Measurements from ENCODE around the gene CHSY1. TPM values are rescaled to one million over a fixed set of nuclear protein-coding genes. Genes with fewer than 3 reads are reported as not detected.

CHSY1 gene
- total and polyA plus RNA-seq, 2 donors (not counting 1 experiment from before 2014, with no cell fraction given), result 4.7 to 20.3 TPM

GRCh38 chr15:101190092-101190595 is 61.7 kb downstream of the CHSY1 start:
- H3K4me2 ChIP-seq (replicated peaks; ENCODE audit: low read depth, low read length, poor library complexity, severe bottlenecking), result no peak overlapping the region
- peaks cover 69% of the 10 kb centered on the region for H4K20me1 ChIP-seq (ENCODE audit: control insufficient read depth, insufficient read depth, low read length, poor library complexity, severe bottlenecking)
- Mint-ChIP-seq H3K27ac (no peak overlapping the region), H3K4me3 (no peak overlapping the region), H3K27me3 (no peaks in the 10 kb centered on the region), H3K9me3 (ENCODE audit: insufficient read depth) (no peaks in the 10 kb centered on the region), H3K4me1 (peaks cover 47% of the 10 kb centered on the region)
- TF ChIP-seq, protein P1, sequence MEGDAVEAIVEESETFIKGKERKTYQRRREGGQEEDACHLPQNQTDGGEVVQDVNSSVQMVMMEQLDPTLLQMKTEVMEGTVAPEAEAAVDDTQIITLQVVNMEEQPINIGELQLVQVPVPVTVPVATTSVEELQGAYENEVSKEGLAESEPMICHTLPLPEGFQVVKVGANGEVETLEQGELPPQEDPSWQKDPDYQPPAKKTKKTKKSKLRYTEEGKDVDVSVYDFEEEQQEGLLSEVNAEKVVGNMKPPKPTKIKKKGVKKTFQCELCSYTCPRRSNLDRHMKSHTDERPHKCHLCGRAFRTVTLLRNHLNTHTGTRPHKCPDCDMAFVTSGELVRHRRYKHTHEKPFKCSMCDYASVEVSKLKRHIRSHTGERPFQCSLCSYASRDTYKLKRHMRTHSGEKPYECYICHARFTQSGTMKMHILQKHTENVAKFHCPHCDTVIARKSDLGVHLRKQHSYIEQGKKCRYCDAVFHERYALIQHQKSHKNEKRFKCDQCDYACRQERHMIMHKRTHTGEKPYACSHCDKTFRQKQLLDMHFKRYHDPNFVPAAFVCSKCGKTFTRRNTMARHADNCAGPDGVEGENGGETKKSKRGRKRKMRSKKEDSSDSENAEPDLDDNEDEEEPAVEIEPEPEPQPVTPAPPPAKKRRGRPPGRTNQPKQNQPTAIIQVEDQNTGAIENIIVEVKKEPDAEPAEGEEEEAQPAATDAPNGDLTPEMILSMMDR (IDR thresholded peaks at IDR 0.05), result no peak
- TF ChIP-seq EZH2 (IDR thresholded peaks at IDR 0.05; ENCODE audit: borderline replicate concordance, insufficient read depth, low read depth, low read length, poor library complexity, severe bottlenecking), result no peak
- peaks cover 4 to 13% of the 10 kb centered on the region in 2 donors for H3K4me1 ChIP-seq (ENCODE audit: control insufficient read depth in 2 of 2, insufficient read depth in 2 of 2, low read length in 2 of 2)
- ATAC-seq (ENCODE audit: low read depth), result no peak
- CTCF ChIA-PET, result interaction anchor here (1.1 kb wide), 1 partner anchor 68 kb away, joined by 3 read pairs; no protein-coding TSS in a partner anchor
- no peak overlapping the region for H3K9ac ChIP-seq (ENCODE audit: low read length)
- intact Hi-C loops (cut with micrococcal nuclease), result no loop called here
- H3K4me3 ChIP-seq (ENCODE audit: control extremely low read depth in 1 of 5, extremely low read depth in 1 of 5, insufficient read depth in 1 of 5, low read depth in 2 of 5, low read length in 4 of 5), result no peak overlapping the region
- H3K9me3 ChIP-seq (ENCODE audit: control extremely low read depth in 1 of 3, control insufficient read depth in 2 of 3, insufficient read depth in 1 of 3, low read length in 2 of 3), result no peaks in the 10 kb centered on the region
- peaks cover 0 to 7% of the 10 kb centered on the region in 2 experiments for H3K36me3 ChIP-seq (replicated peaks in 1 of 2; ENCODE audit: control extremely low read depth in 1 of 2, control insufficient read depth in 1 of 2, extremely low read depth in 1 of 2, insufficient read depth in 2 of 2, low read length in 1 of 2)
- no peaks in the 10 kb centered on the region for H3K27me3 ChIP-seq (replicated peaks in 1 of 4; ENCODE audit: control extremely low read depth in 1 of 4, control insufficient read depth in 3 of 4, insufficient read depth in 4 of 4, low read length in 3 of 4)
- POLR2A ChIA-PET, result no interaction called here
- whole genome bisulfite sequencing (ENCODE audit: insufficient coverage), result 88% methylated on average over 2 of the region's 3 CpGs
- H2AFZ ChIP-seq (ENCODE audit: insufficient read depth, low read depth, low read length, poor library complexity, severe bottlenecking), result no peak overlapping the region
- H3K79me2 ChIP-seq (ENCODE audit: control insufficient read depth, insufficient read depth, low read length), result peaks cover 92% of the 10 kb centered on the region
- DNase-seq, result no peak
- H3K27ac ChIP-seq (ENCODE audit: low read length in 2 of 2), result no peak overlapping the region

- Histone ChIP-seq H3K9ac (ENCODE audit: low read length) (no peak overlapping the region), H3K79me2 (ENCODE audit: control insufficient read depth, insufficient read depth, low read length) (peaks cover 92% of the 10 kb centered on the region), H3K4me2 (replicated peaks; ENCODE audit: low read depth, low read length, poor library complexity, severe bottlenecking) (no peak overlapping the region), H3K27me3 (replicated peaks in 1 of 4; ENCODE audit: control extremely low read depth in 1 of 4, control insufficient read depth in 3 of 4, insufficient read depth in 4 of 4, low read length in 3 of 4) (no peaks in the 10 kb centered on the region), H3K27ac (ENCODE audit: low read length in 2 of 2) (no peak overlapping the region), H3K4me1 (ENCODE audit: control insufficient read depth in 2 of 2, insufficient read depth in 2 of 2, low read length in 2 of 2) (peaks cover 3 to 10% of the 10 kb centered on the region in 2 donors), H3K4me3 (ENCODE audit: control extremely low read depth in 1 of 5, extremely low read depth in 1 of 5, insufficient read depth in 1 of 5, low read depth in 2 of 5, low read length in 4 of 5) (no peak overlapping the region), H2AFZ (ENCODE audit: insufficient read depth, low read depth, low read length, poor library complexity, severe bottlenecking) (no peak overlapping the region), H3K36me3 (replicated peaks in 1 of 2; ENCODE audit: control extremely low read depth in 1 of 2, control insufficient read depth in 1 of 2, extremely low read depth in 1 of 2, insufficient read depth in 2 of 2, low read length in 1 of 2) (peaks cover 0 to 7% of the 10 kb centered on the region in 2 experiments), H4K20me1 (ENCODE audit: control insufficient read depth, insufficient read depth, low read length, poor library complexity, severe bottlenecking) (peaks cover 68% of the 10 kb centered on the region), H3K9me3 (ENCODE audit: control extremely low read depth in 1 of 3, control insufficient read depth in 2 of 3, insufficient read depth in 1 of 3, low read length in 2 of 3) (no peaks in the 10 kb centered on the region)
- Mint-ChIP-seq H3K4me1 (peaks cover 45% of the 10 kb centered on the region), H3K27ac (no peak overlapping the region), H3K9me3 (ENCODE audit: insufficient read depth) (no peaks in the 10 kb centered on the region), H3K27me3 (no peaks in the 10 kb centered on the region), H3K4me3 (no peak overlapping the region)
- ATAC-seq (ENCODE audit: low read depth), result no peak
- ChIA-PET CTCF (interaction anchor here (1.1 kb wide), 1 partner anchor 69 kb away, joined by 3 read pairs; no protein-coding TSS in a partner anchor), POLR2A (no interaction called here)
- 100% methylated on average over 11 of the region's 17 CpGs for WGBS (ENCODE audit: insufficient coverage)
- intact Hi-C loops (cut with micrococcal nuclease), result no loop called here
- TF ChIP-seq, protein P1 (IDR thresholded peaks at IDR 0.05), result no peak
- no peak for TF ChIP-seq EZH2 (IDR thresholded peaks at IDR 0.05; ENCODE audit: borderline replicate concordance, insufficient read depth, low read depth, low read length, poor library complexity, severe bottlenecking)
- DNase-seq, result no peak
Observed at GRCh38 chr15:101189409-101190091, 62.3 kb downstream of the CHSY1 start.
